Measurements from ENCODE around the gene PLEKHM3. TPM values are rescaled to one million over a fixed set of nuclear protein-coding genes. Genes with fewer than 3 reads are reported as not detected.

The PLEKHM3 gene
- total and polyA plus RNA-seq, 2 of the 13 experiments (the other 11 are each of a cell fraction or from before 2014, with no cell fraction given) = 4.5 to 4.7 TPM

DNA sequence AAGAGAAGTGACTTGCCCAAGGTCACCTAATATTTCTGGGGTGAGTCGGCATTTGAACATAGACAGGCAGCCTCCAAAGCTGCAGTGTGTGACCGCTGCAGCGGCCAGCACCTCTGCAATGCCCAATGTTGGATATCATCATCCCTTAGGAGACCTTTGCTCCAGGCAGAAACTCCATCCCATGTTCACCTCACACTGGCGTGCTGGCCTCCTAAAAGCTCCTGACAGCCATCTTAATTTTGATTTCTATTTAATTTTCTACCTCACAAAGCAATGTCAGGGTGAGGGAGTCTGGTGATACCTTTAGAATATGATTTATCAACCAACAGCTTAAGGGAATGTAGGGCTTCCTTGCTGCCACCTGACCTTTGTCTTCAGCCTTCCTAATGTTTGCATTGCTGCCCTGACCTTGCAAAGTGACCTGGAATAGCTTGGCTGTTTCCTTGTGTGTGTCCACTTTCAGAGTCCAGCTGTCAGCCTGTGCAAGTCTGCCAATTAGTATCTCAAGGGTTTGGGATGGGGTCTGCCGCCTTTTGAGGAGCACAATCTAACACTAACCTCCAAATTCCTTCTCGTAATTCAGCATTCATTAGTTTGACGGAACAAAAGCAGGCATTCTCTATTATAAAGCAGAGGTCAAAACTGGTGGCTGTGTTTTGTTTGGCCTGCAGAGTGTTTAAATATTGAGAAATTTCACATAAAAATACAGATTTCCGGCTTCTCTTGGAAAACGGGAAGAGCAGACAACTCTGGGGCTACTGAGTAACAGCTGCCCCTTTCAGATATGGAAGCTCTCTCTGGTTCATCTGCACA lies 127.6 kb downstream of the PLEKHM3 start (continued):
- TF ChIP-seq EEA1 (CRISPR knock-in tag; IDR thresholded peaks at IDR 0.05; ENCODE audit: borderline replicate concordance) (no peak), ZNF839 (CRISPR knock-in tag; IDR thresholded peaks at IDR 0.05; ENCODE audit: borderline replicate concordance) (no peak), ZKSCAN1 (IDR thresholded peaks at IDR 0.05; ENCODE audit: low read length) (no peak), NFKBIZ (CRISPR knock-in tag; IDR thresholded peaks at IDR 0.05) (no peak), GZF1 (CRISPR knock-in tag; IDR thresholded peaks at IDR 0.05) (no peak), PITX1 (CRISPR knock-in tag; IDR thresholded peaks at IDR 0.05) (peak; percentile 45), KDM5A (IDR thresholded peaks at IDR 0.05; ENCODE audit: borderline replicate concordance, low read length) (peak; percentile 64; the same call in 1 of the 2 replicates), ZNF790 (CRISPR knock-in tag; IDR thresholded peaks at IDR 0.05; ENCODE audit: borderline replicate concordance) (no peak), KAT7 (CRISPR knock-in tag; IDR thresholded peaks at IDR 0.05; ENCODE audit: borderline replicate concordance) (no peak), LCORL (IDR thresholded peaks at IDR 0.05) (no peak), LCORL (CRISPR knock-in tag; IDR thresholded peaks at IDR 0.05) (peak; percentile 40), SALL2 (CRISPR knock-in tag; IDR thresholded peaks at IDR 0.05) (peak; percentile 32; the same call in 1 of the 2 replicates), EED (CRISPR knock-in tag; IDR thresholded peaks at IDR 0.05) (no peak), PAF1 (CRISPR knock-in tag; IDR thresholded peaks at IDR 0.05) (no peak), ZNF30 (CRISPR knock-in tag; IDR thresholded peaks at IDR 0.05) (no peak), SP140L (CRISPR knock-in tag; IDR thresholded peaks at IDR 0.05; ENCODE audit: borderline replicate concordance) (no peak; the same call in 1 of the 2 replicates)
- TF ChIP-seq, protein P1, sequence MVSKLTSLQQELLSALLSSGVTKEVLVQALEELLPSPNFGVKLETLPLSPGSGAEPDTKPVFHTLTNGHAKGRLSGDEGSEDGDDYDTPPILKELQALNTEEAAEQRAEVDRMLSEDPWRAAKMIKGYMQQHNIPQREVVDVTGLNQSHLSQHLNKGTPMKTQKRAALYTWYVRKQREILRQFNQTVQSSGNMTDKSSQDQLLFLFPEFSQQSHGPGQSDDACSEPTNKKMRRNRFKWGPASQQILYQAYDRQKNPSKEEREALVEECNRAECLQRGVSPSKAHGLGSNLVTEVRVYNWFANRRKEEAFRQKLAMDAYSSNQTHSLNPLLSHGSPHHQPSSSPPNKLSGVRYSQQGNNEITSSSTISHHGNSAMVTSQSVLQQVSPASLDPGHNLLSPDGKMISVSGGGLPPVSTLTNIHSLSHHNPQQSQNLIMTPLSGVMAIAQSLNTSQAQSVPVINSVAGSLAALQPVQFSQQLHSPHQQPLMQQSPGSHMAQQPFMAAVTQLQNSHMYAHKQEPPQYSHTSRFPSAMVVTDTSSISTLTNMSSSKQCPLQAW (CRISPR knock-in tag; IDR thresholded peaks at IDR 0.05) = peak; percentile 44
- TF ChIP-seq, protein P2, sequence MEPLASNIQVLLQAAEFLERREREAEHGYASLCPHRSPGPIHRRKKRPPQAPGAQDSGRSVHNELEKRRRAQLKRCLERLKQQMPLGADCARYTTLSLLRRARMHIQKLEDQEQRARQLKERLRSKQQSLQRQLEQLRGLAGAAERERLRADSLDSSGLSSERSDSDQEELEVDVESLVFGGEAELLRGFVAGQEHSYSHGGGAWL (CRISPR knock-in tag; IDR thresholded peaks at IDR 0.05) = no peak
- TF ChIP-seq, protein P3, sequence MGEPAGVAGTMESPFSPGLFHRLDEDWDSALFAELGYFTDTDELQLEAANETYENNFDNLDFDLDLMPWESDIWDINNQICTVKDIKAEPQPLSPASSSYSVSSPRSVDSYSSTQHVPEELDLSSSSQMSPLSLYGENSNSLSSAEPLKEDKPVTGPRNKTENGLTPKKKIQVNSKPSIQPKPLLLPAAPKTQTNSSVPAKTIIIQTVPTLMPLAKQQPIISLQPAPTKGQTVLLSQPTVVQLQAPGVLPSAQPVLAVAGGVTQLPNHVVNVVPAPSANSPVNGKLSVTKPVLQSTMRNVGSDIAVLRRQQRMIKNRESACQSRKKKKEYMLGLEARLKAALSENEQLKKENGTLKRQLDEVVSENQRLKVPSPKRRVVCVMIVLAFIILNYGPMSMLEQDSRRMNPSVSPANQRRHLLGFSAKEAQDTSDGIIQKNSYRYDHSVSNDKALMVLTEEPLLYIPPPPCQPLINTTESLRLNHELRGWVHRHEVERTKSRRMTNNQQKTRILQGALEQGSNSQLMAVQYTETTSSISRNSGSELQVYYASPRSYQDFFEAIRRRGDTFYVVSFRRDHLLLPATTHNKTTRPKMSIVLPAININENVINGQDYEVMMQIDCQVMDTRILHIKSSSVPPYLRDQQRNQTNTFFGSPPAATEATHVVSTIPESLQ (CRISPR knock-in tag; conservative IDR thresholded peaks at IDR 0.05) = no peak
- TF ChIP-seq, protein P4, sequence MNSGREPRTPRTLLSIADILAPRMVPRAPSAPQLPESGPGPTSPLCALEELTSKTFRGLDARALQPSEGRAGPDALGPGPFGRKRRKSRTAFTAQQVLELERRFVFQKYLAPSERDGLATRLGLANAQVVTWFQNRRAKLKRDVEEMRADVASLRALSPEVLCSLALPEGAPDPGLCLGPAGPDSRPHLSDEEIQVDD (CRISPR knock-in tag; IDR thresholded peaks at IDR 0.05; ENCODE audit: borderline replicate concordance) = no peak
- TF ChIP-seq, protein P5, sequence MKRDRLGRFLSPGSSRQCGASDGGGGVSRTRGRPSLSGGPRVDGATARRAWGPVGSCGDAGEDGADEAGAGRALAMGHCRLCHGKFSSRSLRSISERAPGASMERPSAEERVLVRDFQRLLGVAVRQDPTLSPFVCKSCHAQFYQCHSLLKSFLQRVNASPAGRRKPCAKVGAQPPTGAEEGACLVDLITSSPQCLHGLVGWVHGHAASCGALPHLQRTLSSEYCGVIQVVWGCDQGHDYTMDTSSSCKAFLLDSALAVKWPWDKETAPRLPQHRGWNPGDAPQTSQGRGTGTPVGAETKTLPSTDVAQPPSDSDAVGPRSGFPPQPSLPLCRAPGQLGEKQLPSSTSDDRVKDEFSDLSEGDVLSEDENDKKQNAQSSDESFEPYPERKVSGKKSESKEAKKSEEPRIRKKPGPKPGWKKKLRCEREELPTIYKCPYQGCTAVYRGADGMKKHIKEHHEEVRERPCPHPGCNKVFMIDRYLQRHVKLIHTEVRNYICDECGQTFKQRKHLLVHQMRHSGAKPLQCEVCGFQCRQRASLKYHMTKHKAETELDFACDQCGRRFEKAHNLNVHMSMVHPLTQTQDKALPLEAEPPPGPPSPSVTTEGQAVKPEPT (CRISPR knock-in tag; IDR thresholded peaks at IDR 0.05; ENCODE audit: low read depth) = no peak

Data from HepG2 (cell line).